GM19452 (cell line): ENCODE measurements around the gene PLA2G2F.

Experiments
- ATAC-seq: cut with Tn5 transposase; IDR thresholded peaks from one replicate; pipeline ENCODE4 v1.9.1; 2021; ENCODE audit not compliant: unreplicated experiment

Gene PLA2G2F

DNA sequence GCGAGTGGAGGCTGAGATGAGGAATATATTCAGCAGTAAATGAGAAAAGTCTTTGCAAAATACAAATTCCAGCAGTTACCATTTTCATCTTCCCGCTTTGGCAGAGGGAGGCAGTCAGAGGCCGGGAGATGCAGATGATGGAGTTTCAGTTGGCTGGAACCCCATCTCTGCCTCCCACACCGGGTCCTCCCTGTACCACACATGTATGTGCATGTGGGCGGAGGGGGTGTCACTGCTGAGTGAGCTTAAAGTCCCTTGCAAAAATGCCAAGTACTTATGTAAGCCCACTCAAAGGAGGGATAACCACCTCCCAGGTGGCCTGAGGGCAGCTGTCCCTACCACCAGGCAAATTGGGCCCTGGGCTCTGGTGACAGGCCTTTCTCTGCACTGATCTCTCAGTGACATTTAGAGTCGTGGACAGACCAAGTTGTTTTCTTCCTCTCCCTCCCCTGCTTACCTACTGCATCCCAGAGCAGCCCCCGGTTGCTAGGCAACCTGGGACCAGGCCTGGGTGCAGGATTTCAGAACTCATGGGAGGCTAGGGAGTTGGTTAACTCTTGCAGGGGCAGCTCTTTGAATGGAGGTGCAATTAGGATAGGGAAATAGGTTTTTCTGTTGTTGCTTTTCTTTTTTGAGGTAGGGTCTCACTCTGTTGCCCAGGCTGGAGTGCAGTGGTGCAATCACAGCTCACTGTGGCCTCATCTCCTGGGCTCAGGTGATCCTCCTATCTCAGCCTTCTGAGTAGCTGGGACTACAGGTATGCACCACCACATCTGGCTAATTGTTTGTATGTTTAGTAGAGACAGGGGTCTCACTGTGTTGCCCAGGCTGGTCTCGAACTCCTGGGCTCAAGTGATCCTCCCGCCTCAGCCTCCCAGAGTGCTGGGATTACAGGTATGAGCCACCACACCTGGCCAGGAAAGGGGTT is 29.7 kb downstream of the PLA2G2F start:
- ATAC-seq: no peak

- no peak for ATAC-seq
Measured at GRCh38 chr1:20169932-20170331, 30.8 kb downstream of the PLA2G2F start.

GRCh38 chr1:20172033-20172590 is 33.0 kb downstream of the PLA2G2F start:
- no peak for ATAC-seq

DNA sequence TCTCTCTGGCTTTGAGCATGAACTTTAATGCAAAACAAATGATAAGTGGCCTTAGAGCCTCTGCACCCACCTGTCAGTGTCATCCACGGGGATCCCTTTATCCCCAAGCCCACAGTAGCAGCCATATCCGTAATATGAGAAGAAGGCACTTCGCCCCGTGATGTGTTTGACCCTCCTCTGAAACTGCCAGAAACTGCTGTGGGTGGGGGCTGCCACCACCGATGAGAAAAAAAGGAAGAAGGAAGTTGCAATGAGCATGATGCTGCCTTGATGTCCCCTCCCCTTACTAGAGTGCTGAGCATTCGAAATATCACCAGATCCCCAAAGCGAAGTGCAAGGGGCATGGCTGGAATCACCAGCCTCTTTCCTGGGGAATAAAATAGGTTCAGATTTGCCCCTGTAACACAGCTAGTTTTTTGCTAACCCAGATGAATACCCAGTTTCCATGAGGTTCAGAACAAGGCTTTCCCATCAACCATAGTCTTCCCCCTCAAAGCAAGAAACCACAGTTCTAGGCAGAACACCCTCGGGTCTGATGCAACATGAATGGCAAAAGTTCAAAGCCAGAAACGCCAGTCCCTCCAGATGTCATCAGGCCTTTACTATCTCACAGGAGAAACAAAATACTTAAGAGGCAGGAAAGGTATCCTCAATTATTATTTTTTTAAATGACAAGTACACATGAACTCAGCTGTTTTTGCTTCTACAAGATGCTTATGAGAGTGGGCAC is 36.0 kb downstream of the PLA2G2F start:
- ATAC-seq: no peak

- no peak for ATAC-seq
Measured at GRCh38 chr1:20178634-20179370, 39.7 kb downstream of the PLA2G2F start.

DNA sequence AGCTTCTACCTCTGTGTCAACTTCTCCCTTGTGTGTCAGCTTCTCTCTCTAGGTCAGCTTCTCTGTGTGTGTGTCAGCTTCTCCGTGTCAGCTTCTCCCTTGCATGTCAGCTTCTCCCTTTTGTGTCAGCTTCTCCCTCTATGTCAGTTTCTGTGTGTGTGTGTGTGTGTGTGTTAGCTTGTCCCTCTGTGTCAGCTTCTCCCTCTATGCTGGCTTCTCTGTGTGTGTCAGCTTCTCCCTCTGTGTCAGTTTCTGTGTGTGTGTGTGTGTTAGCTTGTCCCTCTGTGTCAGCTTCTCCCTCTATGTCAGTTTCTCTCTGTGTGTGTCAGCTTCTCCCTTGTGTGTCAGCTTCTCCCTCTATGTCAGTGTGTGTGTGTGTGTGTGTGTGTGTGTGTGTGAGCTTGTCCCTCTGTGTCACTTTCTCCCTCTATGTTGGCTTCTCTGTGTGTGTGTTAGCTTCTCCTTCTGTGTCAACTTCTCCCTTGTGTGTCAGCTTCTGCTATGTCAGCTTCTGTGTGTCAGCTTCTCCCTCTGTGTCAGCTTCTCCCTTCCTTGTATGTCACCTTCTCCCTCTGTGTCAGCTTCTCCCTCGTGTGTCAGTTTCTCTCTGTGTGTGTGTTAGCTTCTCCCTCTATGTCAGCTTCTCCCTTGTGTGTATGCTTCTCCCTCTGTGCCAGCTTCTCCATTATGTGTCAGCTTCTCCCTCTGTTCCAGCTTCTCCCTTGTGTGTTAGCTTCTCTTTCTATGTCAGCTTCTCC is 40.4 kb downstream of the PLA2G2F start:
- ATAC-seq: no peak

- ATAC-seq: no peak
Measured at GRCh38 chr1:20180129-20180843, 41.2 kb downstream of the PLA2G2F start.

DNA sequence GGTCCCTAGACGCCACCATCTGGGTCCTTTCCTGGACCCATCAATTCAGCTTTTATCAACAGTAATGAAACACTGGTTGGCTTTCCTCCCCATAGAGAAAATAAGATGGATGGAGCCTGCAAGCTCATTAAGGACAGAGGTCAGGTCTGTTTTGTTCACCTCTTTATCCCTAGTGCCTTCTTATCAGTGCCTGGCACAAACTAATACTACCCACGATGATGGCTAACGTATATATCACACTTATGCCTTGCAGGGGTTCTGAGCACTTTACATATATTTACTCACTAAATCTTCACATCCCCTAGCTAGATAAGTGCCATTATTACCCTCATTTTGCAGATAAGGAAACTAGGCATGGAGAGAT is 41.7 kb downstream of the PLA2G2F start:
- no peak for ATAC-seq

GRCh38 chr1:20182415-20182814 is 43.3 kb downstream of the PLA2G2F start:
- ATAC-seq: no peak

GRCh38 chr1:20183035-20183434 is 43.9 kb downstream of the PLA2G2F start:
- no peak for ATAC-seq

DNA sequence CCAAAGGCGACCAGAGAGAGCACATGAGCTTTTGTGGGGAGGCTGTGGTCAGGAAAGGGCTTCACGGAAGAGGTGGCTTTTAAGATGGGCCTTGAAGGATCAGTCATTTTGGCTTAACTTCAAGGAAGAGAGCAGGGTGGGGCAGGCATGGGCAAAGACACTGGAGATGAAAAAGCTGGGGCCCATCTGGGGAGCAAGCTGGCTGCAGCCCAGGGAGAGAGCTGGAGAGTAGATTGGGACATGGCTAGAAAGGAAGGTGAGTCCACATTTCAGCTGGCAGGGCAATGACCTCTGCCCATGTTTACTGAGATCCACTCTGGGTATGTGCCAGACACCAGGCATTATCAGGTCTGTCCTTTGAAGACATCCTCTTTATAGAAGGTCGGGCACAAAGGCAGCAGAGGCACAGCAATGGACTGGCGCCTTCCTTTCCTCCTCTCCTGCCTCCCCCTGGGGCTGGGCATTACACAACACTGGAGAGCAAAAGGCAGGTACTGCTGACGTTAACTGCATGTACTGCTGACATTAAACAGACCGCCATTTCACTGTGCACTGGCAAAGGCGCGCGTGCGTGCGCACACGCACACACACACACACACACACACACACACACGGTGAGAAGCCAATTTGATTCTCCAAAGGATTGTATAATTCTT is 44.6 kb downstream of the PLA2G2F start:
- no peak for ATAC-seq

- ATAC-seq: no peak
Measured at GRCh38 chr1:20184481-20184900, 45.4 kb downstream of the PLA2G2F start.

DNA sequence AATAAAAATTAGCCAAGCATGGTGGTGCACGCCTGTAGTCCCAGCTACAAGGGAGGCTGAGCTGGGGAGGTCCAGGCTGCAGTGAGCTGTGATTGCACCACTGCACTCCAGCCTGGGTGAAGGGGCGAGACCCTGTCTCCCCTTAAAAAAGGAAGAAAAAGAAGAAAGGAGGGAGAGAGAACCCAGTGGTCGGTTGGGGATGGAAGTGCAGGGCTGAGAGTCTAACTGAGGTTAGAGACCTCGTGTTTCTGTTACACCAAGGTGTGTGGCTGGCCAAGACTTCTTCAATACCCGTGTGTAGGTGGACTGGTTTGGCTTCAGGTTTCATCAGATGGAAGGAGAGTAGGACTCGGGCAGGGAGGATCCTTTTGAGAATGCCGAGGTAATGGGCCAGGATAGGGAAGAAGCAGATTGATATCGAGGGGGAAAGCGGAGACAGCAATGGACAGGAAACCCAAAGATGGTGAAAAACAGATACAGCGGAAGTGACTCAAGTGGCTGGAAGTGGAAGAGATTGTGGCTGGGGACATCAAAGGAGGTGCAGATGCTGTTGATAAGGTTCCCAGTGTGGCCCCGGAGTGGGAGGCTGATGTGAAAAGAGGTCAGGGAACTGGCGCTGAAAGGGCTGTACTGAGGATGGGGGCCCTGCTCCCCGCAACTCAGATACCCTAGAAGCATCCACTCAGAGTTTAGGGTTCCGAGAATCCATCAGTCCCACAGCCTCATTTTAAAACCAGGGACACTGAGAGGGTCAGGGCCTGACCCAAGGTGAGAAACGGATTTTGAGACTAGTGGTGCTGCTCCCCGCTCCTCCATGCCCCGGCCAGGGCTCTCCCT is 46.1 kb downstream of the PLA2G2F start:
- no peak for ATAC-seq

- ATAC-seq: no peak
Measured at GRCh38 chr1:20185834-20186782, 47.0 kb downstream of the PLA2G2F start, which contains the start of the genes PLA2G2C and UBXN10. TSS of gene PLA2G2C (minus strand) at chr1:20186518. CDS start at chr1:20177363, 9,155 bp downstream. TSS of gene UBXN10 (plus strand) at chr1:20186096. CDS start at chr1:20190562, 4,466 bp downstream.

- no peak for ATAC-seq
Measured at GRCh38 chr1:20187103-20187812, 48.1 kb downstream of the PLA2G2F start.

DNA sequence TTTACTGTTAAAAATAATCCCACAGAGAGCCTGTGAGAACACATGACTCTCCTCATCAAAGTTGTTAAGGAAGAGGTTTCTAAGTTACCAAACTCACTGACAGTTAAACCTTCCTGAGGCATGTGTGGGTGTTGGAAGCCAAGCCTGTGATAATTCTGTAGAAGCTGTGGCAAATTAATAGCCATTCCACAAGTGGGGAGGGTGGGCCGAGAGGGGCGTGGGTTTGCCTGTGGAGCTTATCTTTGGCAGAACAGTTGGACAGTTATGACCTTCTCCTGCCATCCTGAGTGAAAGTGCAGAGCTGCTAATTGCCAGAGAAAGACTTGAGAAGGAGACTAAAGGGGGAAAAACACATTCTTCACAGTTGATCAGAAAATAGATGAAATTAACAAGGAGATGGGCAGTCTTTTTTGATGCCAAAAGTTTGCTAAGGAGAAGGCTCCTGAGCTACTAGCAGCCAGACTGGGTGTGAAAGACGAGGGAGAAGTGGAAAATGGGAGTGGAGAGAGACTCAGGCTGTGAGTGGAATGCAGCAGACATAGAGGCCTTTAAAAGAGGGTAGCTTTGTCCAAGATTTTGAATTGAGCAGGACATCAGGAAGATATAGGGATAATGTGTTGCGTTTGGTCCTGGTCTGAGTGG is 48.8 kb downstream of the PLA2G2F start:
- ATAC-seq: no peak
